A549 (cell line): ENCODE data around the gene ALX3. TPM values are rescaled to one million over a fixed set of nuclear protein-coding genes. Genes with fewer than 3 reads are reported as not detected.

Experiments
- ATAC-seq, 2 experiments: fragments of 200-7000 bp in 1 of 2; fragments of >200 bp in 1 of 2; cut with Nextera tagmentation in 1 of 2; cut with Tn5 transposase in 1 of 2; 3 replicates each; pipeline versions ENCODE4 v1.8.0 to v1.9.1; 2018 to 2020; ENCODE audit warnings: mild to moderate bottlenecking in 1 of 2, moderate library complexity in 1 of 2
- CTCF ChIA-PET: fragments of 300-600 bp; sonication (Branson Sonifier 250); formaldehyde crosslinking; extraction: SDS; loops from one replicate; lab custom pipeline; 2021; ENCODE audit warnings: antibody characterized with exemption, inconsistent platforms; lab: Yijun Ruan, JAX
- POLR2A ChIA-PET: fragments of 350-600 bp; formaldehyde crosslinking; extraction: SDS; loops from one replicate; lab custom pipeline; 2021; ENCODE audit warnings: antibody characterized with exemption, inconsistent platforms; lab: Yijun Ruan, JAX
- DNase-seq, 2 experiments: peaks; one replicate each; pipeline versions ENCODE4 v3.0.0 to v3.0.0-alpha.2; 2011 to 2016; ENCODE audit warnings: low read depth in 1 of 2, low spot score in 1 of 2
- FAIRE-seq: peaks from 2 replicates; lab custom pipeline; 2011; peaks lifted over from hg19 to GRCh38; lab: Jason Lieb, UNC
- H3K27ac ChIP-seq, 2 experiments: fragments of >200 bp; sonication (Bioruptor Twin); formaldehyde crosslinking; 3 replicates each; pipeline ENCODE4 v1.5.1; 2016 to 2017
- H3K4me1 ChIP-seq: fragments of >200 bp; sonication (Bioruptor Twin); formaldehyde crosslinking; 3 replicates; pipeline ENCODE4 v1.6.1; 2016
- H3K4me2 ChIP-seq: fragments of >200 bp; sonication (Bioruptor Twin); formaldehyde crosslinking; 3 replicates; pipeline ENCODE4 v1.6.1; 2016
- H3K4me3 ChIP-seq: fragments of >200 bp; sonication (Bioruptor Twin); formaldehyde crosslinking; 3 replicates; pipeline ENCODE4 v1.5.1; 2016
- H3K9me3 ChIP-seq: fragments of >200 bp; sonication (Bioruptor Twin); formaldehyde crosslinking; 3 replicates; pipeline ENCODE4 v1.6.1; 2016
- CBX8 ChIP-seq: fragments of 200-600 bp; sonication (generic); IDR thresholded peaks from 2 replicates; pipeline ENCODE4 v1.6.1; 2016
- CHD4 ChIP-seq: fragments of 200-600 bp; sonication (generic); IDR thresholded peaks from 2 replicates; pipeline ENCODE4 v1.6.1; 2016; ENCODE audit warnings: antibody characterized with exemption, mild to moderate bottlenecking, borderline replicate concordance
- EHMT2 ChIP-seq: fragments of 200-600 bp; sonication (generic); IDR thresholded peaks from 2 replicates; pipeline ENCODE4 v1.6.1; 2016; ENCODE audit warnings: antibody characterized with exemption, low read depth, mild to moderate bottlenecking, moderate library complexity
- ELK1 ChIP-seq: fragments of 150-350 bp; IDR thresholded peaks from 2 replicates; pipeline ENCODE4 v1.6.1; 2014; ENCODE audit warnings: low read depth, mild to moderate bottlenecking, low read length
- EP300 ChIP-seq, 2 experiments: fragments of >200 bp; sonication (Bioruptor Twin); formaldehyde crosslinking; IDR thresholded peaks; 2 replicates in 1 of 2; 3 replicates in 1 of 2; pipeline ENCODE4 v1.6.1; 2016 to 2017
- ESRRA ChIP-seq: fragments of 150-350 bp; IDR thresholded peaks from 2 replicates; pipeline ENCODE4 v1.6.1; 2014; ENCODE audit warnings: mild to moderate bottlenecking, low read length, borderline replicate concordance
- FOSB ChIP-seq: fragments of 250-450 bp; sonication (Bioruptor Pico); IDR thresholded peaks from 2 replicates; pipeline ENCODE4 v1.5.0; 2020; ENCODE audit warnings: mild to moderate bottlenecking, moderate library complexity
- FOSL2 ChIP-seq, 2 experiments: fragments of 450-650 bp in 1 of 2; fragments of >200 bp in 1 of 2; sonication (Bioruptor Twin) in 1 of 2; formaldehyde crosslinking; IDR thresholded peaks; 2 replicates each; pipeline versions ENCODE4 v1.5.0 to v1.6.1; 2016 to 2020; ENCODE audit warnings: mild to moderate bottlenecking in 1 of 2, moderate library complexity in 1 of 2
- GATA3 ChIP-seq: IDR thresholded peaks from 2 replicates; pipeline ENCODE4 v1.6.1; 2012; ENCODE audit warnings: borderline replicate concordance
- HDAC2 ChIP-seq: fragments of 200-600 bp; sonication (generic); IDR thresholded peaks from 2 replicates; pipeline ENCODE4 v1.6.1; 2016
- HEYL ChIP-seq: fragments of 250-450 bp; sonication (Bioruptor Pico); IDR thresholded peaks from 2 replicates; pipeline ENCODE4 v1.8.0; 2021; ENCODE audit warnings: mild to moderate bottlenecking, moderate library complexity
- HOXA7 ChIP-seq: fragments of 250-450 bp; sonication (Bioruptor Pico); IDR thresholded peaks from 2 replicates; pipeline ENCODE4 v1.5.0; 2020; ENCODE audit warnings: mild to moderate bottlenecking, moderate library complexity
- HOXB13 ChIP-seq: fragments of 250-450 bp; sonication (Bioruptor Pico); IDR thresholded peaks from 2 replicates; pipeline ENCODE4 v1.5.0; 2020; ENCODE audit warnings: low read depth, mild to moderate bottlenecking, moderate library complexity
- HOXB5 ChIP-seq: fragments of 250-450 bp; sonication (Bioruptor Pico); IDR thresholded peaks from 2 replicates; pipeline ENCODE4 v1.5.0; 2020; ENCODE audit warnings: mild to moderate bottlenecking, moderate library complexity
- JUN ChIP-seq, 2 experiments: fragments of >200 bp; sonication (Bioruptor Twin); formaldehyde crosslinking; IDR thresholded peaks; 2 replicates in 1 of 2; 3 replicates in 1 of 2; pipeline ENCODE4 v1.6.1; 2016 to 2017
- JUNB ChIP-seq: fragments of >200 bp; sonication (Bioruptor Twin); formaldehyde crosslinking; IDR thresholded peaks from 2 replicates; pipeline ENCODE4 v1.6.1; 2016
- KDM1A ChIP-seq: fragments of 200-600 bp; sonication (generic); IDR thresholded peaks from 2 replicates; pipeline ENCODE4 v1.6.1; 2016; ENCODE audit warnings: low read depth, mild to moderate bottlenecking
- KDM5A ChIP-seq: fragments of 200-600 bp; sonication (generic); IDR thresholded peaks from 2 replicates; pipeline ENCODE4 v1.6.1; 2016; ENCODE audit warnings: antibody characterized with exemption, mild to moderate bottlenecking
- MAFK ChIP-seq: fragments of 450-650 bp; IDR thresholded peaks from 2 replicates; pipeline ENCODE4 v1.6.1; 2014; ENCODE audit not compliant: partially characterized antibody
- MYC ChIP-seq: IDR thresholded peaks from 2 replicates; pipeline ENCODE4 v1.6.1; 2012; ENCODE audit warnings: mild to moderate bottlenecking, inconsistent platforms, low read length, improper control_type of control experiment, borderline replicate concordance
- NPAS2 ChIP-seq: fragments of 250-450 bp; sonication (Bioruptor Pico); IDR thresholded peaks from 2 replicates; pipeline ENCODE4 v1.8.0; 2022; ENCODE audit warnings: mild to moderate bottlenecking, moderate library complexity, borderline replicate concordance
- NR3C1 ChIP-seq: fragments of >200 bp; sonication (Bioruptor Twin); formaldehyde crosslinking; IDR thresholded peaks from 3 replicates; pipeline ENCODE4 v1.6.1; 2017
- POLR2A ChIP-seq: IDR thresholded peaks from 2 replicates; pipeline ENCODE4 v1.6.1; 2012; ENCODE audit warnings: mild to moderate bottlenecking, low read length
- POLR2AphosphoS2 ChIP-seq: conservative IDR thresholded peaks from 2 replicates; pipeline ENCODE4 v1.6.1; 2012; ENCODE audit warnings: low read length, improper control_type of control experiment, inconsistent platforms
- RAD21 ChIP-seq, 2 experiments: fragments of >200 bp in 1 of 2; sonication (Bioruptor Twin) in 1 of 2; formaldehyde crosslinking in 1 of 2; IDR thresholded peaks in 1 of 2; conservative IDR thresholded peaks in 1 of 2; 2 replicates in 1 of 2; 3 replicates in 1 of 2; pipeline ENCODE4 v1.6.1; 2012 to 2018; ENCODE audit warnings: inconsistent platforms in 1 of 2
- RARB ChIP-seq: fragments of 250-450 bp; sonication (Bioruptor Pico); IDR thresholded peaks from 2 replicates; pipeline ENCODE4 v1.8.0; 2021; ENCODE audit warnings: mild to moderate bottlenecking, moderate library complexity
- REST ChIP-seq: fragments of 200-600 bp; sonication (generic); IDR thresholded peaks from 2 replicates; pipeline ENCODE4 v1.6.1; 2016; ENCODE audit warnings: antibody characterized with exemption, mild to moderate bottlenecking, moderate library complexity
- RNF2 ChIP-seq: fragments of 200-600 bp; sonication (generic); IDR thresholded peaks from 2 replicates; pipeline ENCODE4 v1.6.1; 2016; ENCODE audit warnings: low read depth, mild to moderate bottlenecking, antibody characterized with exemption, moderate library complexity, borderline replicate concordance
- SMC3 ChIP-seq: fragments of >200 bp; sonication (Bioruptor Twin); formaldehyde crosslinking; IDR thresholded peaks from 3 replicates; pipeline ENCODE4 v1.6.1; 2018; ENCODE audit warnings: inconsistent platforms
- SREBF2 ChIP-seq: fragments of 450-650 bp; IDR thresholded peaks from 2 replicates; pipeline ENCODE4 v1.6.1; 2014; ENCODE audit warnings: mild to moderate bottlenecking, moderate library complexity
- WGBS: methylation state at CpG from one replicate; pipeline ENCODE4 v1.1.6; 2017; ENCODE audit errors: missing lambda C conversion rate; 5-methylcytosine and 5-hydroxymethylcytosine counted together
- polyA plus RNA-seq, 4 experiments: library from polyadenylated mRNA; depleted of rRNA in 3 of 4; stranded (reverse); fragments of >200 nt; fragmentation: RNase III in 1 of 4; extraction: RNeasy Plus Mini Kit Qiagen cat#74134 plus additional on column Dnase treatment in 1 of 4; gene quantifications; 2 replicates in 3 of 4; 3 replicates in 1 of 4; pipeline ENCODE4 v1.2.3, GENCODE V29; 2011 to 2017
- TF ChIP-seq, protein P1 (sequence below): IDR thresholded peaks from 2 replicates; pipeline ENCODE4 v1.6.1; 2012
- TF ChIP-seq, protein P2 (sequence below): fragments of >200 bp; sonication (Bioruptor Twin); formaldehyde crosslinking; IDR thresholded peaks from 2 replicates; pipeline ENCODE4 v1.6.1; 2016
- TF ChIP-seq, protein P3 (sequence below): fragments of >200 bp; sonication (Bioruptor Twin); formaldehyde crosslinking; IDR thresholded peaks from 3 replicates; pipeline ENCODE4 v1.5.1; 2016
- TF ChIP-seq, protein P4 (sequence below): IDR thresholded peaks from 2 replicates; pipeline ENCODE4 v1.6.1; 2012; ENCODE audit warnings: low read depth, borderline replicate concordance

The ALX3 gene
- polyA plus RNA-seq, 2 of the 4 experiments (the other 2 are of a cell fraction): not detected

- POLR2A ChIA-PET: no interaction called here
- H3K4me3 ChIP-seq: no peak overlapping the region
- peak; percentile 83 to 97 for ATAC-seq
- H3K9me3 ChIP-seq: no peaks in the 10 kb centered on the region
- H3K4me1 ChIP-seq: no peaks in the 10 kb centered on the region
- no peak for FAIRE-seq
- no peak overlapping the region for H3K4me2 ChIP-seq
- CTCF ChIA-PET: interaction anchor here (0.5 to 8.1 kb wide), 37 partner anchors 8 to 632 kb away, joined by 3 to 93 read pairs (median 4); partner anchors contain the start of genes SLC6A17 and STRIP1
- peak overlapping the region in 1 of 2 experiments; percentile 64; a peak in 1 of 6 replicates for H3K27ac ChIP-seq
- TF ChIP-seq EHMT2 (no peak), POLR2A (no peak), MAFK (no peak), HOXA7 (no peak), HOXB13 (CRISPR knock-in tag) (no peak), CBX8 (no peak), ESRRA (no peak), FOSB (CRISPR knock-in tag) (no peak), JUN (IDR thresholded peaks at IDR 0.05) (no peak), RAD21 (conservative IDR thresholded peaks at IDR 0.05 in 1 of 2, IDR thresholded peaks at IDR 0.05 in 1 of 2) (peak; percentile 60 to 75; a peak in 4 of 5 replicates), POLR2AphosphoS2 (no peak), KDM5A (no peak), JUNB (no peak), RARB (CRISPR knock-in tag) (no peak), HEYL (CRISPR knock-in tag) (no peak), HDAC2 (no peak), MYC (no peak), FOSL2 (IDR thresholded peaks at IDR 0.05) (no peak), FOSL2 (CRISPR knock-in tag; IDR thresholded peaks at IDR 0.05) (no peak), REST (no peak), RNF2 (no peak), EP300 (IDR thresholded peaks at IDR 0.05) (no peak), SREBF2 (no peak), ELK1 (no peak), GATA3 (no peak), SMC3 (peak; percentile 49; the same call in 1 of the 3 replicates), NR3C1 (no peak), KDM1A (no peak), NPAS2 (CRISPR knock-in tag) (no peak), CHD4 (no peak), HOXB5 (CRISPR knock-in tag) (no peak)
- TF ChIP-seq, protein P1, sequence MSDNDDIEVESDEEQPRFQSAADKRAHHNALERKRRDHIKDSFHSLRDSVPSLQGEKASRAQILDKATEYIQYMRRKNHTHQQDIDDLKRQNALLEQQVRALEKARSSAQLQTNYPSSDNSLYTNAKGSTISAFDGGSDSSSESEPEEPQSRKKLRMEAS: 0 out of 2 replicates have a peak, but pooled peaks have one; percentile 22
- TF ChIP-seq, protein P2, sequence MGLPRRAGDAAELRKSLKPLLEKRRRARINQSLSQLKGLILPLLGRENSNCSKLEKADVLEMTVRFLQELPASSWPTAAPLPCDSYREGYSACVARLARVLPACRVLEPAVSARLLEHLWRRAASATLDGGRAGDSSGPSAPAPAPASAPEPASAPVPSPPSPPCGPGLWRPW: no peak
- TF ChIP-seq, protein P3, sequence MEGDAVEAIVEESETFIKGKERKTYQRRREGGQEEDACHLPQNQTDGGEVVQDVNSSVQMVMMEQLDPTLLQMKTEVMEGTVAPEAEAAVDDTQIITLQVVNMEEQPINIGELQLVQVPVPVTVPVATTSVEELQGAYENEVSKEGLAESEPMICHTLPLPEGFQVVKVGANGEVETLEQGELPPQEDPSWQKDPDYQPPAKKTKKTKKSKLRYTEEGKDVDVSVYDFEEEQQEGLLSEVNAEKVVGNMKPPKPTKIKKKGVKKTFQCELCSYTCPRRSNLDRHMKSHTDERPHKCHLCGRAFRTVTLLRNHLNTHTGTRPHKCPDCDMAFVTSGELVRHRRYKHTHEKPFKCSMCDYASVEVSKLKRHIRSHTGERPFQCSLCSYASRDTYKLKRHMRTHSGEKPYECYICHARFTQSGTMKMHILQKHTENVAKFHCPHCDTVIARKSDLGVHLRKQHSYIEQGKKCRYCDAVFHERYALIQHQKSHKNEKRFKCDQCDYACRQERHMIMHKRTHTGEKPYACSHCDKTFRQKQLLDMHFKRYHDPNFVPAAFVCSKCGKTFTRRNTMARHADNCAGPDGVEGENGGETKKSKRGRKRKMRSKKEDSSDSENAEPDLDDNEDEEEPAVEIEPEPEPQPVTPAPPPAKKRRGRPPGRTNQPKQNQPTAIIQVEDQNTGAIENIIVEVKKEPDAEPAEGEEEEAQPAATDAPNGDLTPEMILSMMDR: peak; percentile 67
- TF ChIP-seq, protein P4, sequence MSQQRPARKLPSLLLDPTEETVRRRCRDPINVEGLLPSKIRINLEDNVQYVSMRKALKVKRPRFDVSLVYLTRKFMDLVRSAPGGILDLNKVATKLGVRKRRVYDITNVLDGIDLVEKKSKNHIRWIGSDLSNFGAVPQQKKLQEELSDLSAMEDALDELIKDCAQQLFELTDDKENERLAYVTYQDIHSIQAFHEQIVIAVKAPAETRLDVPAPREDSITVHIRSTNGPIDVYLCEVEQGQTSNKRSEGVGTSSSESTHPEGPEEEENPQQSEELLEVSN: no peak
- DNase-seq: peak; percentile 60 to 75
- 0% methylated on average over 4 of the region's 8 CpGs for WGBS
These were observed 35.8 kb upstream of the ALX3 start for GRCh38 chr1:110106013-110106941.
